ENCODE data around the gene STH. TPM values are rescaled to one million over a fixed set of nuclear protein-coding genes. Genes with fewer than 3 reads are reported as not detected.

Gene STH
- total and polyA plus RNA-seq, 2 donors from 2014 or later: not detected

DNA sequence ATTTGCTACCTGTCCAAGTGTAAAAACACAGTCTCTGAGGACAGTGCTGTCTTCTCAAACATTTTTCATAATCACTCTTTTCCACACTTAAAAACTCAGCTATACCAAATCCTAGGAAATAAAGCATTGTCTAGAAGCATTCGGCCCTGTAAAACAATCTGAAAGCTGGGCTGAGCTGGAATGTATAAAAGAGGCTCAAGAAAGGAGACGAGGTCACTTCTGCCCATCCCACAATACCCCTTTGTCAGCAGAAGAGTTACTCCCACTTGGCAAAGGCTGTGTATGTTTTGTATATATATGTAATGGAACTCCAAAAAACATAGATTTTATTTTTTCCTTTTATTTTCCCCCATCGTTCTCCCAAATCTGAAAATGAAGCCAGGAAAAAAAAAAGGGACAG, 43.9 kb downstream of the STH start:
- DNase-seq (no peak), FAIRE-seq (no peak)
- intact Hi-C loops (cut with DNase I): no loop called here
- Histone ChIP-seq H3K36me3 (ENCODE audit: control insufficient read depth in 2 of 3, insufficient read depth in 3 of 3, low read length in 3 of 3) (peaks cover 14 to 38% (median 24%) of the 10 kb centered on the region in 3 donors), H3K27ac (ENCODE audit: low read depth in 2 of 2, low read length in 2 of 2) (no peak overlapping the region), H3K9ac (ENCODE audit: low read length in 3 of 3) (no peak overlapping the region), H3K4me3 (ENCODE audit: low read length in 3 of 3) (no peak overlapping the region), H3K27me3 (ENCODE audit: control insufficient read depth, insufficient read depth, low read length) (no peaks in the 10 kb centered on the region), H3K4me1 (ENCODE audit: control insufficient read depth in 2 of 3, insufficient read depth in 2 of 3, low read depth in 1 of 3, low read length in 3 of 3) (peaks cover 0 to 4% (median 3%) of the 10 kb centered on the region in 3 donors), H3K9me3 (ENCODE audit: control insufficient read depth in 2 of 3, insufficient read depth in 1 of 3, low read length in 3 of 3) (no peaks in the 10 kb centered on the region)
- TF ChIP-seq, protein P1, sequence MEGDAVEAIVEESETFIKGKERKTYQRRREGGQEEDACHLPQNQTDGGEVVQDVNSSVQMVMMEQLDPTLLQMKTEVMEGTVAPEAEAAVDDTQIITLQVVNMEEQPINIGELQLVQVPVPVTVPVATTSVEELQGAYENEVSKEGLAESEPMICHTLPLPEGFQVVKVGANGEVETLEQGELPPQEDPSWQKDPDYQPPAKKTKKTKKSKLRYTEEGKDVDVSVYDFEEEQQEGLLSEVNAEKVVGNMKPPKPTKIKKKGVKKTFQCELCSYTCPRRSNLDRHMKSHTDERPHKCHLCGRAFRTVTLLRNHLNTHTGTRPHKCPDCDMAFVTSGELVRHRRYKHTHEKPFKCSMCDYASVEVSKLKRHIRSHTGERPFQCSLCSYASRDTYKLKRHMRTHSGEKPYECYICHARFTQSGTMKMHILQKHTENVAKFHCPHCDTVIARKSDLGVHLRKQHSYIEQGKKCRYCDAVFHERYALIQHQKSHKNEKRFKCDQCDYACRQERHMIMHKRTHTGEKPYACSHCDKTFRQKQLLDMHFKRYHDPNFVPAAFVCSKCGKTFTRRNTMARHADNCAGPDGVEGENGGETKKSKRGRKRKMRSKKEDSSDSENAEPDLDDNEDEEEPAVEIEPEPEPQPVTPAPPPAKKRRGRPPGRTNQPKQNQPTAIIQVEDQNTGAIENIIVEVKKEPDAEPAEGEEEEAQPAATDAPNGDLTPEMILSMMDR (IDR thresholded peaks at IDR 0.05; ENCODE audit: borderline replicate concordance, extremely low read depth, insufficient read depth): no peak

DNA sequence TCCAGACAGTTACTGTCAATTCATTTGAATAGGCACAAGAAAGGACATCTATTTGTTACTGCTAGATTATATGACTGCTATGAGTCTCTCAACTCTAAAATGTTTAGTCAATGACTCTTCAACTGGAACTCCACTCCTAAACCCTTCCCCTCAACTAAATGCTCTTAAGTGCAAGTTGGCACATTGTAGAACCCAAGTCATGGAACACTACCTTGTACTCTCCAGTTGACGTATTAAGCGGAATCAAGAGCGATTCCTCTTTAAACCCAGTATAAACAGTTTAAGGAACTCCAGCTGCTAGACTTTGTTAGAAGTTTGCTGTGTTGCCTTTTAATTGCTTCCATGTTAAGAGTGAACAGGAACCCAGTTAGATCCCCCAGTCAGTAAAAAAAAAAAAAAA, 44.6 kb downstream of the STH start:
- TF ChIP-seq, protein P1 (IDR thresholded peaks at IDR 0.05; ENCODE audit: borderline replicate concordance, extremely low read depth, insufficient read depth): no peak
- peak overlapping the region in 1 of 2 donors; percentile 0 for H3K27ac ChIP-seq (ENCODE audit: low read depth in 2 of 2, low read length in 2 of 2)
- H3K27me3 ChIP-seq (ENCODE audit: control insufficient read depth, insufficient read depth, low read length): no peaks in the 10 kb centered on the region
- DNase-seq (no peak), FAIRE-seq (no peak)
- intact Hi-C loops (cut with DNase I): no loop called here
- H3K4me3 ChIP-seq (ENCODE audit: low read length in 3 of 3): no peak overlapping the region
- peaks cover 9 to 32% (median 17%) of the 10 kb centered on the region in 3 donors for H3K36me3 ChIP-seq (ENCODE audit: control insufficient read depth in 2 of 3, insufficient read depth in 3 of 3, low read length in 3 of 3)
- no peaks in the 10 kb centered on the region for H3K9me3 ChIP-seq (ENCODE audit: control insufficient read depth in 2 of 3, insufficient read depth in 1 of 3, low read length in 3 of 3)
- peak overlapping the region in 1 of 3 donors; percentile 1 for H3K9ac ChIP-seq (ENCODE audit: low read length in 3 of 3)
- H3K4me1 ChIP-seq (ENCODE audit: control insufficient read depth in 2 of 3, insufficient read depth in 2 of 3, low read depth in 1 of 3, low read length in 3 of 3): peaks cover 0 to 4% (median 3%) of the 10 kb centered on the region in 3 donors

DNA sequence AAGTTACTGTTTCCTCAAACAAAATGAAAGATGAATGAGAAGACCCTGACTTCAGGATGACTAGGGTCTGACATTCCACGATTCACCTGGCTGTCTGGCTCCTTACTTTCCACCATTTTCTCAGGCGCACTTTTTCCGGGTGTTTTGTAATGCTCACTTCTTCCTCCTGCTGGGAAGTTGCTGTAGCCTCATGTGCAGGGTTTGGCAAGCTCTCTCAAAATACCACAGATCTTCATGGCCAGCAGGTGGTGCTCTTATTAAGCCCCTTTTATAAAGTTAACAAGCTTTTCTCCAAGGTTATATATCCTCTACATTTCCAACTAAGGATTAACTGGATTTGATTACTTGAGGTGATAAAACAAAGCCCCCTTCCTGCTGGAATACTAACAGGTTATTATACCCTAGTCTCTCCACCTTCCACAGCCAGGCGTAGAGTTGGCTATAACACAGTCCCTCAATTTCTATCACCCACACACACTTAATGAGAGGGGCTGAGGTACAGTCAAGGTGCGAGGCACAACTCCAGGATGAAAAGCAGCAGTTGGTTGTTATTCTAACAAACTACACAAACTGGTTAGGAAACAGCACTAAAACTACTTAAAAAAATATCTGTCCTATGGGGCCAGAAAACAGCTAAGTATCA, 45.4 kb downstream of the STH start:
- peak overlapping the region in 2 of 3 donors; percentile 1 to 10 for H3K9ac ChIP-seq (ENCODE audit: low read length in 3 of 3)
- peak; percentile 88 for FAIRE-seq
- H3K27ac ChIP-seq (ENCODE audit: low read depth in 2 of 2, low read length in 2 of 2): peak overlapping the region; percentile 0 to 18
- H3K4me3 ChIP-seq (ENCODE audit: low read length in 3 of 3): no peak overlapping the region
- TF ChIP-seq, protein P1 (IDR thresholded peaks at IDR 0.05; ENCODE audit: borderline replicate concordance, extremely low read depth, insufficient read depth): peak; percentile 80
- intact Hi-C loops (cut with DNase I): no loop called here
- DNase-seq: peak in 4 of 5 donors; percentile 65 to 93 (median 84)
- peaks cover 0 to 4% (median 3%) of the 10 kb centered on the region in 3 donors for H3K4me1 ChIP-seq (ENCODE audit: control insufficient read depth in 2 of 3, insufficient read depth in 2 of 3, low read depth in 1 of 3, low read length in 3 of 3)
- H3K36me3 ChIP-seq (ENCODE audit: control insufficient read depth in 2 of 3, insufficient read depth in 3 of 3, low read length in 3 of 3): peaks cover 9 to 31% (median 9%) of the 10 kb centered on the region in 3 donors
- H3K9me3 ChIP-seq (ENCODE audit: control insufficient read depth in 2 of 3, insufficient read depth in 1 of 3, low read length in 3 of 3): no peaks in the 10 kb centered on the region
- H3K27me3 ChIP-seq (ENCODE audit: control insufficient read depth, insufficient read depth, low read length): no peaks in the 10 kb centered on the region
